Measurements from ENCODE around the gene CHRDL2.
"Not testable (repeated sequence)": the region's sequence is repeated elsewhere in the genome, so short reads cannot be mapped to it uniquely, and the experiment has no call there.

DNA sequence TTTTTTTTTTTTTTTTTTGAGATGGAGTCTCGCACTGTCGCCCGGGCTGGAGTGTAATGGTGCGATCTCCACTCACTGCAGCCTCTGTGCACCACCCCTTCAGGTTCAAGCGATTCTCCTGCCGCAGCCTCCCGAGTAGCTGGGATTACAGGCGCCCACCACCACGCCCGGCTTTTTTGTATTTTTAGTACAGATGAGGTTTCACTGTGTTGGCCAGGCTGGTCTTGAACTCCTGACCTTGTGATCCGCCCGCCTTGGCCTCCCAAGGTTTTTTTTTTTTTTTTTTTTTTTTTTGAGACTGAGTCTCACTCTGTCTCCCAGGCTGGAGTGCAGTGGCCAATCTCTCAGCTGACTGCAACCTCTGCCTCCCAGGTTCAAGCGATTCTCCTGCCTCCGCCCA is 19.4 kb upstream of the CHRDL2 start:
- TF ChIP-seq, protein P1, sequence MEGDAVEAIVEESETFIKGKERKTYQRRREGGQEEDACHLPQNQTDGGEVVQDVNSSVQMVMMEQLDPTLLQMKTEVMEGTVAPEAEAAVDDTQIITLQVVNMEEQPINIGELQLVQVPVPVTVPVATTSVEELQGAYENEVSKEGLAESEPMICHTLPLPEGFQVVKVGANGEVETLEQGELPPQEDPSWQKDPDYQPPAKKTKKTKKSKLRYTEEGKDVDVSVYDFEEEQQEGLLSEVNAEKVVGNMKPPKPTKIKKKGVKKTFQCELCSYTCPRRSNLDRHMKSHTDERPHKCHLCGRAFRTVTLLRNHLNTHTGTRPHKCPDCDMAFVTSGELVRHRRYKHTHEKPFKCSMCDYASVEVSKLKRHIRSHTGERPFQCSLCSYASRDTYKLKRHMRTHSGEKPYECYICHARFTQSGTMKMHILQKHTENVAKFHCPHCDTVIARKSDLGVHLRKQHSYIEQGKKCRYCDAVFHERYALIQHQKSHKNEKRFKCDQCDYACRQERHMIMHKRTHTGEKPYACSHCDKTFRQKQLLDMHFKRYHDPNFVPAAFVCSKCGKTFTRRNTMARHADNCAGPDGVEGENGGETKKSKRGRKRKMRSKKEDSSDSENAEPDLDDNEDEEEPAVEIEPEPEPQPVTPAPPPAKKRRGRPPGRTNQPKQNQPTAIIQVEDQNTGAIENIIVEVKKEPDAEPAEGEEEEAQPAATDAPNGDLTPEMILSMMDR (IDR thresholded peaks at IDR 0.05), result not testable (repeated sequence)
- not testable (repeated sequence) for TF ChIP-seq POLR2A (IDR thresholded peaks at IDR 0.05)
